Skeletal muscle tissue (tissue), 4 donors: Measurements from ENCODE around the gene FHOD3. TPM values are rescaled to one million over a fixed set of nuclear protein-coding genes. Genes with fewer than 3 reads are reported as not detected.

ENCODE experiments used
- H3K27ac ChIP-seq: one replicate; pipeline ENCODE4 v1.7.0; 2013; ENCODE audit warnings: mild to moderate bottlenecking, low read depth, low read length, inconsistent platforms
- H3K27me3 ChIP-seq, 3 donors: one replicate each; pipeline ENCODE4 v1.7.0; 2013; ENCODE audit warnings: low read length in 3 of 3; ENCODE audit not compliant: control insufficient read depth in 3 of 3, insufficient read depth in 3 of 3
- H3K36me3 ChIP-seq, 3 donors: one replicate each; pipeline ENCODE4 v1.7.0; 2013; ENCODE audit warnings: low read length in 3 of 3; ENCODE audit not compliant: control insufficient read depth in 3 of 3, insufficient read depth in 3 of 3
- H3K4me1 ChIP-seq, 3 donors: one replicate each; pipeline ENCODE4 v1.7.0; 2013; ENCODE audit warnings: low read length in 3 of 3, mild to moderate bottlenecking in 3 of 3; ENCODE audit not compliant: control insufficient read depth in 3 of 3, insufficient read depth in 3 of 3
- H3K4me3 ChIP-seq, 3 donors: one replicate each; pipeline ENCODE4 v1.7.0; 2013; ENCODE audit warnings: low read length in 3 of 3
- H3K9ac ChIP-seq, 3 donors: one replicate each; pipeline ENCODE4 v1.7.0; 2013; ENCODE audit warnings: low read length in 3 of 3, mild to moderate bottlenecking in 3 of 3, moderate library complexity in 2 of 3, low read depth in 1 of 3
- H3K9me3 ChIP-seq, 3 donors: one replicate each; pipeline ENCODE4 v1.7.0; 2013; ENCODE audit warnings: low read length in 3 of 3; ENCODE audit not compliant: control insufficient read depth in 3 of 3
- total RNA-seq: library from RNA; depleted of rRNA; stranded (reverse); fragments of >200 nt; gene quantifications from one replicate; pipeline ENCODE4 v1.2.3, GENCODE V29; 2014
- donor health status: Osteomylitis.

FHOD3 gene
- total RNA-seq, 1 donor from 2014 or later, result 15.7 TPM

DNA sequence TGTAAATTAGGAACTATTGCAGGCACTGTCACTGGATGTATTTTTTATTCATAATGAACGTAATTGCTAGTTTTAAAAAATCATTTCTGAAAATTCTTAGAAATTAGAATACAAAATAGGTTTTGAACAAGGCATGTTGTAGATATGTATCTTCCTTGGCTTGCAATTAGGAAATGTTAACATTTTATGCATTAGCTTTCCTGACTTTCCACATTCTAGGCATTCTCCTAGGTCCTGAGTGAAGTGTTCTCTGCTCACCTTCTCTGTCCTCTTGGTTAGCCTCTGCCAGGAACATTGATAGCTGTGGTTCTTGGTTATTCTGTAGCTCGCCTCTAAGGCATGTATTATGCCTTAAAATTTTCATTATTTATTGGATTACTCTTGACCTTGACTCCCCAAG, 130.3 kb downstream of the FHOD3 start:
- Histone ChIP-seq H3K27me3 (no peaks in the 10 kb centered on the region), H3K36me3 (no peaks in the 10 kb centered on the region), H3K27ac (no peak overlapping the region), H3K4me1 (peaks cover 0 to 12% (median 7%) of the 10 kb centered on the region in 3 donors), H3K4me3 (no peak overlapping the region), H3K9ac (no peak overlapping the region), H3K9me3 (no peaks in the 10 kb centered on the region)

DNA sequence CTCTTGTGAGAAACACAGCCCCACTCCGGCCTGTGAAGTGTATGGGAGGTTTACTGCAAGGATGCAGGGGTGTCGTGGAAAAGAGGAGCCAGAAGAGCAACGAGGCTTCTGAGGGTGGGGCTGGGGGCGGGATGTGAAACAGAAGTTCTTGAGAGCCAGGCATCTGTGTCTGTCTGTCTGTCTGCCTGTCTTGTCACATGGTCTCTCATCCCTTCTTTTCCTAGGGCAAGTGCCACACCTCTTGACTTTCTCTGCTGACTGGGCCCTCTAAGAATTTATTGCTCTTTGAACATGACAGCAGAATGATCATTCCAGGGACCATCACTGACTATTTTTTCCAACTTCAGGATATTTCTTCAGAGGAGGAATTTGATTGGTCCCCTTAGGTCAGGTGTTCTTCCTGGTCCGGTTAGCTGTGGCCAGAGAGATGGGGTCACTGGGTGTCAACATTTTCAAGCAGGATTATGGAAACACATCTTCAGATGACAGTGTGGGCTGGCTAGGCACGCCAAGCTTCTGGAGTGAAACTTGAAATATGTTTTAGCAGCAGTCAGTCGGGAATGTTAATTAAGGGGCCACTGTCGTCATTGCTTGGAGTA, 131.0 kb downstream of the FHOD3 start:
- Histone ChIP-seq H3K4me3 (no peak overlapping the region), H3K27ac (no peak overlapping the region), H3K36me3 (no peaks in the 10 kb centered on the region), H3K4me1 (peaks cover 0 to 12% (median 7%) of the 10 kb centered on the region in 3 donors), H3K9ac (no peak overlapping the region), H3K9me3 (no peaks in the 10 kb centered on the region), H3K27me3 (no peaks in the 10 kb centered on the region)

DNA sequence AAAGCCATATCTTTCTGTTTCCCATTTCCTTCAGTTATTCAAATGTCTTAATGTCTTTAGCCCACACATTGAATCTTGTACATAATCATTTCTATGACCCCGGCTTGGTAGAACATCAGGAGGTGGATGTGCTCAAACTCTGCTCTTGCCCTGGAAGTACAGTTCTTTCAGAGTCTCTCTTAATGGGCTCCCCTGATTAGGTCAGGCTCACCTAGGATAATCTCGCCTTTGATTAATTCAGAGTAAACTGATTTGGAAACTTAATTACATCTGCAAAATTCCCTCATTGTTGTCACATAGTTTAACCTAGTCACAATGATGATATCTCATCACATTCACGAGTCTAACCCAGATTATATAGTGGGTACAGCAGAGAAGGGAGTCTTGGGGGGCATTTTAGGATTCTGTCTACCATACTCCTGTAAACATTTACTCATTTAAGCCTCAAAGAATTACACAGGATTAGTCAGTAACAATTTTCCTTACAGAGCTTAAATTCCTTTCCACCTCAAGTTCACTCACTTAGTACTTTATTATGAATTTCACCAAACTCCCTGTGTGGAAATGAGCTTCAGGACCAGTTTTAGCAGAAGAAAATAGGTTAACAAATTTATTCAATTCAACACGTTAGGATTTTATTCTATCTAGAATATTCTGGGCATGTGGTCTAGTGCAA, 135.5 kb downstream of the FHOD3 start:
- Histone ChIP-seq H3K36me3 (no peaks in the 10 kb centered on the region), H3K9me3 (no peaks in the 10 kb centered on the region), H3K4me3 (no peak overlapping the region), H3K4me1 (peaks cover 0 to 12% (median 7%) of the 10 kb centered on the region in 3 donors), H3K9ac (no peak overlapping the region), H3K27ac (no peak overlapping the region), H3K27me3 (no peaks in the 10 kb centered on the region)

DNA sequence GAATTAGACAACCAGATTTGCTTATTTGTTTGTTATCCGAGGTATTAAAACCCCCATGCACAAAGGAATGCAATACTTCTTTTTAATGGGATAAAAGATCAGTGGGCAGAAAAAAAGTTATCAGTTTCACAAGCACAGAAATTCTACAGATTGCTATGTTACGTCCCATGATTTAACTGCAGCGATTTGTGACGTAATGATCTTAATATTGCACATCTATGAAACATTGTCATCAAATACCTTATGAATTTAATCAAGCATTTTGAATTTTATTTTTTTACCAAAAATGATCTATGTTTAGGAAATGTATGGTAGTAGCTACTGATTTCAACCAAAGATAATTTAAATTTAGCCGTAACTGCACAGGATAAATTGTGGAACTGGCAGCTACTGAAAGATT, 138.9 kb downstream of the FHOD3 start:
- no peak overlapping the region for H3K27ac ChIP-seq
- no peaks in the 10 kb centered on the region for H3K9me3 ChIP-seq
- no peaks in the 10 kb centered on the region for H3K27me3 ChIP-seq
- no peak overlapping the region for H3K4me3 ChIP-seq
- H3K4me1 ChIP-seq, result peaks cover 6 to 17% (median 8%) of the 10 kb centered on the region in 3 donors
- H3K36me3 ChIP-seq, result no peaks in the 10 kb centered on the region
- H3K9ac ChIP-seq, result no peak overlapping the region

DNA sequence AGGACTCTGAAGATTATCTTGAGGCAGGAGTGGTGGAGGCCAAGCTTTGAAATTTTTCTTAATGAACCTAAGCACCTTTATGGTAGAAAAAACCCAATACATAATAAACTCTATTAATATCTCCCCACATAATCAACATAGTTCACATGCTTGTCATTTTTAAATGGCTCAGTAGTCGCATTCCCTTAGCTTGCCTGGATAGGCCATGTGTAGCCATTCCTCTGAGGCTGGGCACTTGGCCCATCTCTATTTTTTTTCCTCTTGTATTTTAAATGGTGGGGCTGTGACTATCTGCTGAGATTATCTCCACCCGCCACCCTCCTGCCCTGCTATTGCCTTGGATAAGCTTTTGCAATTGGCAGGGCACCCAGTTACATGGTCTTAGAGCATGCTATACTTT, 143.1 kb downstream of the FHOD3 start:
- Histone ChIP-seq H3K4me3 (no peak overlapping the region), H3K4me1 (peaks cover 12 to 24% (median 15%) of the 10 kb centered on the region in 3 donors), H3K9ac (no peak overlapping the region), H3K27me3 (no peaks in the 10 kb centered on the region), H3K9me3 (no peaks in the 10 kb centered on the region), H3K36me3 (no peaks in the 10 kb centered on the region), H3K27ac (no peak overlapping the region)

DNA sequence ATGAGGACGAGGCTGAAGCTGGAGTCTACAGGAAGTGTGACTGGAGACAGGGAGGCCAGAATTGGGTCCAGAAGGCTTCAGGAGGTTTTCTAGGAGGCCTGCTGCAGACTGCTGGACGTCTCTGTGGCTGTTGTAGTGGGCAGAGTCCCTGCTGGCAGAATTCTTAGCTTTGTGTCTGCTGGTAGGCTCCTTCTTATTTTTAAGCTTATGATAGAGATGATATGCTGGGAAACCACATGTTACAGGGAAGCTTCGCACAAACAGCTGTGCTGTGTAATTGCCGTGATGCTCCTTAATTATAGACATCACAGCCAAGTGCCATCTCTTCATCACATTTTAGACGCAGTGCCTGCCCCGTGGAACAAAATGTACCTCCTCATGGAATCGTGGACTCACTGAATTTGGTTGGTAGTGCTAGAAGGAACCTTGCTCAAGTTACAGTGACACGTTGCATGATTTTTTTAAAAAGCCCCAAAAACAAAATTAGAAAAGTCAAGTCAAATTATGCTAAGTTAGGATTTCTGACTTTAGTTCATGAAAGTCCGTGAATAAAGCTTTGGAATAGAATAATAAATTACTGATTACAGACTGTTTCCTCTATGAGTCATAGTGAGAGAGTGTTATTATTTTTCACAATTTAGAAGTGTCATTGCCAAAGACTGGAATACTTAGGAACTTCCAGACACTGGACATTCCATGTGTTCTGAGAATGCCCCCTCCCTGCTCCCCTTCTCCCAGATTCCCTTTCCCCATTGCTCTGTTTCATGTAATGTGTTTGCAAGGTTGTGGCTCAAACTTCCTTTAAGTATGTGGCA, 144.1 kb downstream of the FHOD3 start:
- Histone ChIP-seq H3K9me3 (no peaks in the 10 kb centered on the region), H3K9ac (peak overlapping the region in 1 of 3 donors; percentile 17), H3K36me3 (no peaks in the 10 kb centered on the region), H3K4me1 (peaks cover 22 to 33% (median 22%) of the 10 kb centered on the region in 3 donors), H3K27me3 (no peaks in the 10 kb centered on the region), H3K4me3 (no peak overlapping the region), H3K27ac (peak overlapping the region; percentile 26)

DNA sequence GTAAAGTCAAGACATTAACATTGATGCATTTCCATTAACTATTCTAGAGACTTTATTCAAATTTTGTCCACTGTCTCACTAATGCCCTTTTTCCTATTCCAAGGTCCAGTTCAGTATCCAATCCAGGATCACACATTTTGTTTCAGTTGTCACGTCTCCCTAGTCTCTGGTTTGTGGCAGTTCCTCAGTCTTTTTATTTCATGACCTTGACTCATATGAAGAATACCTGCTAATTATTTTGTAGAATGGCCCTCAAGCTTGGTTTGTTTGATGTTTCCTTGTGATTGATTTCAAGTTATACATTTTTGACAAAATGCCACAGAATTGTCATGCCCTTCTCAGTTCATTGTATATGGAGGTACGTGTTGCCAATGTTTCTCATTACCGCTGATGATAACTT, 145.2 kb downstream of the FHOD3 start:
- H3K9ac ChIP-seq, result no peak overlapping the region
- H3K36me3 ChIP-seq, result no peaks in the 10 kb centered on the region
- peaks cover 24 to 38% (median 27%) of the 10 kb centered on the region in 3 donors for H3K4me1 ChIP-seq
- no peak overlapping the region for H3K4me3 ChIP-seq
- no peaks in the 10 kb centered on the region for H3K9me3 ChIP-seq
- H3K27me3 ChIP-seq, result no peaks in the 10 kb centered on the region
- H3K27ac ChIP-seq, result no peak overlapping the region

DNA sequence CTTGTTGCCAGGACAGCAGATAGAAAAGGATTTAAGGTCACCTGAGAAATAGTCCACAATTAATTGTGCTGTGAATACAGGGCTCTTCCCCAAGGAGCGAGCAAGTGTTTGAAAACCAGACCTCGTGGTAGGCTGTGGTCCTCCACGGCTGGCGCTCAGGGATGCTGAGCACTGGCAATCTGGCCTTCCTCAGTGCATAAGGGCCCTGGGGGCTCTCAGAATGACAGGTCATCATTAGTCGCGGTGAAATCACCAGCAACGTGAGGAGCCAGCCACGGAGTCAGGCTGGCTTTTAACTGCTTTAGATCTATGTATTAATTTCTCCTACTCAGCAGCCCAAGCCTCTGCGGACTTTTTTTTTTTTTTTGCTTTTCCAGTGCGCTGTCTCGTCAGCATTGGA, 148.5 kb downstream of the FHOD3 start:
- Histone ChIP-seq H3K36me3 (no peaks in the 10 kb centered on the region), H3K27me3 (no peaks in the 10 kb centered on the region), H3K9me3 (no peaks in the 10 kb centered on the region), H3K4me1 (peaks cover 22 to 24% (median 24%) of the 10 kb centered on the region in 3 donors), H3K4me3 (no peak overlapping the region), H3K27ac (no peak overlapping the region), H3K9ac (no peak overlapping the region)

DNA sequence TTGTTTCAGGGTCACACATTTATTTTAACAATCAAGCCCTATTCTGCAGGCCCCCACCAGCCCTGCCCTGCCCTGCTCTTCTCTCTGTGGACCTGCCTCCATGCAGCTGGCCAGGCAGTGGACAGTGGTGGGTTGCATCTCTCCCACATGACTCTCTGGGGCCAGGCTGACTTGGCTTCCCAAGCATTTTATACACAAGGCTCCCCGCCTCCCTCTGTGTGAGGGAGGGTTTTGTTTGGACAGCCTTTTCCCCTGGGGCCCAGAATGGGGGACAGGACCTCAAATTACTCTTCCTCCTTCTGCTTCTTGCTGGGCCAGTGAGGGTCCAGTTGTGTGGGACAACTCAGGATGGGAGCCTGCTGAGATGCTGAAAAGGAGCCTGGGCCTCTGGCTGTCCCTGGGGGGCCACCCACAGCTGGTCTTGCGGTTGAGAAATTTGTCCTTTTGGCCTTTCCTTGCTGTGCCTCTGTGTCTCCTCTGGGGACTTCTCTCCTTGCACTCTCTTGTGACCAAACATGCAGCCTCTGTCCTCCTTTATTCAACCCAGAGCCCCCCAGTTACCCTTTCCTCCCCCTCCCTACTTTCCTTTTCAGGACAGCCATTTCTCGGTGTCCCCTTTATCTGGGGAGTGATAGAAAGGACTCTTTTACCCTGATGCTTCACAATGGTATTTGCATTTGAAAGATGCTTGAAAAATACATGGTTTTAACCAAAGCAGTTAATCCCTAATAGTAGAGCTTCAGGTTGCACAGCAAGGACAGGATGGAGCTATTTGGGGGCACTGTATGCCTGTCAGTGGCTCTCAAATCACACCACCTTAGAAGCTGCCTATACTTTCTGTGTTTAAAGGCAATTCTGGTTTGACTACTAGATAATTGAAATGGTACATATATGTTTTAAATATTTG, 151.1 kb downstream of the FHOD3 start:
- no peaks in the 10 kb centered on the region for H3K9me3 ChIP-seq
- H3K27me3 ChIP-seq, result no peaks in the 10 kb centered on the region
- no peak overlapping the region for H3K9ac ChIP-seq
- H3K27ac ChIP-seq, result no peak overlapping the region
- H3K4me3 ChIP-seq, result no peak overlapping the region
- no peaks in the 10 kb centered on the region for H3K36me3 ChIP-seq
- peaks cover 12 to 24% (median 14%) of the 10 kb centered on the region in 3 donors for H3K4me1 ChIP-seq
